22Rv1 (cell line): Measurements from ENCODE around the gene SEPTIN1.

Source experiments
- ZFX ChIP-seq: fragments of 450-650 bp; IDR thresholded peaks from 2 replicates; pipeline ENCODE4 v1.6.1; 2017; ENCODE audit warnings: antibody characterized with exemption, borderline replicate concordance
- TF ChIP-seq, protein P1 (sequence below): fragments of 450-650 bp; IDR thresholded peaks from 2 replicates; pipeline ENCODE4 v1.5.1; 2017; ENCODE audit warnings: mild to moderate bottlenecking

DNA sequence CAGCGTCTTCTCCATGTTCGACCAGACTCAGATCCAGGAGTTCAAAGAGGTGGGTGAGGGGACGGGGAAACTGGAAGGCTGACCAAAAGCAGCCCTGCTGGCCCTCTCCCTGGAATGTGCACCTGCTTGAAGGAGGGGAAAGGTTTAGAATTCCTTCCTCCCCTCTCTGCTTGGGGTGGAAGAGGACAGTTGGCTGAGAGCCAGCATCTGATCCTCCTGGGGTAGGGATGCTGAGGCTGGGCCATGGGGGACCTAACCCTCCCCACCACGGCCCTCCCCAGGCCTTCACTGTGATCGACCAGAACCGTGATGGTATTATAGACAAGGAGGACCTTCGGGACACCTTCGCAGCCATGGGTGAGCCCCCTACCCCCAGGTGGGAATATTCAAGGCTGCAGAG lies 6.5 kb downstream of the SEPTIN1 start:
- TF ChIP-seq, protein P1, sequence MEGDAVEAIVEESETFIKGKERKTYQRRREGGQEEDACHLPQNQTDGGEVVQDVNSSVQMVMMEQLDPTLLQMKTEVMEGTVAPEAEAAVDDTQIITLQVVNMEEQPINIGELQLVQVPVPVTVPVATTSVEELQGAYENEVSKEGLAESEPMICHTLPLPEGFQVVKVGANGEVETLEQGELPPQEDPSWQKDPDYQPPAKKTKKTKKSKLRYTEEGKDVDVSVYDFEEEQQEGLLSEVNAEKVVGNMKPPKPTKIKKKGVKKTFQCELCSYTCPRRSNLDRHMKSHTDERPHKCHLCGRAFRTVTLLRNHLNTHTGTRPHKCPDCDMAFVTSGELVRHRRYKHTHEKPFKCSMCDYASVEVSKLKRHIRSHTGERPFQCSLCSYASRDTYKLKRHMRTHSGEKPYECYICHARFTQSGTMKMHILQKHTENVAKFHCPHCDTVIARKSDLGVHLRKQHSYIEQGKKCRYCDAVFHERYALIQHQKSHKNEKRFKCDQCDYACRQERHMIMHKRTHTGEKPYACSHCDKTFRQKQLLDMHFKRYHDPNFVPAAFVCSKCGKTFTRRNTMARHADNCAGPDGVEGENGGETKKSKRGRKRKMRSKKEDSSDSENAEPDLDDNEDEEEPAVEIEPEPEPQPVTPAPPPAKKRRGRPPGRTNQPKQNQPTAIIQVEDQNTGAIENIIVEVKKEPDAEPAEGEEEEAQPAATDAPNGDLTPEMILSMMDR: no peak
- no peak for TF ChIP-seq ZFX
